HG03025 (cell line): ENCODE results near the gene OARD1.
"Not testable (repeated sequence)": the region's sequence is repeated elsewhere in the genome, so short reads cannot be mapped to it uniquely, and the experiment has no call there.

Experiments used
- ATAC-seq: cut with Tn5 transposase; IDR thresholded peaks from one replicate; pipeline ENCODE4 v1.9.1; 2021; ENCODE audit warnings: mild to moderate bottlenecking, moderate library complexity; ENCODE audit not compliant: unreplicated experiment, low FRiP score

Gene OARD1

DNA sequence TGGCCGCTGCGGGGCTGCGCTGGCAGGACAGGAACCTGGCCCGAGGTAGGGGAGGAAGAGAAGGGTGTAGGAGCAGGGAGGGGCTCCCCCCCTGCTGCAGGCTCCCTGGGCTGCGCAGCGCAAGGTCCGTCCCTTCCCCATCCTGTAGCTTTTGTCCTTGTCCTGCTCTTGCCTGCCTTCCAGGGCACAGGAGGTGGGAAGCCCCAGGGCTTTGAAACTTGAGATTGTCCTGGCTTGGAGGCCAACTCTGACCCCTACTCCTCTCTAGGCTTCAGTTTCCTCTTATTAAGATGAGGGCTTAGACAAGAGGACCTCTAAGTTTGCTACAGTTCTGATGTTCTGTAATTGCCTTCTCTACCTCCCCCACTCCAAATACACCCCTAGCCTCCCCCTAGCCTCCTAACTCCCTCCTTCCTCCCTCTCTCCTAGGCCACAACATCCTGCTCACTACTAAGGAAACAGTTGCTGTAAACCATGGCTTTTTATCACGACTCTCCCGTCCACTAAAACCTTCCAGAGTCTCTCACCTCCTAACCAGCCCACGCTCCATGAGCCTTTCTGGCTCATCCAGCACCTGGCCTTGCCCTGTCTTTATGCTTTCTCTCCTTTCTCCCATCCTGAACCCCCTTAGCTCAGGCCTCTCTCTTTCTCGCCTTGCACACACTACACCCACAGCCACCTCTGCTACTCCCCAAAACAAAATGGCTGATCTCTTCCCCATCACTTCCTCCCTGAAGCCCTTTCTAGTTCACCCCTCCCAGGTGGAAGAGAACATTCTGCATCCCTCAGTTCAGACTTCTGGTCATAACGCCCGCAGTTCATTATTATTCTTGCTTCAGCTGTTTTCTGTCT is 43.4 kb downstream of the OARD1 start:
- peak; percentile 44 for ATAC-seq

- ATAC-seq: peak; percentile 79
Measured at GRCh38 chr6:41027799-41028560, 44.2 kb downstream of the OARD1 start.

GRCh38 chr6:41027241-41027640 is 44.9 kb downstream of the OARD1 start:
- ATAC-seq: no peak

GRCh38 chr6:41025966-41026530 is 46.1 kb downstream of the OARD1 start:
- ATAC-seq: no peak

DNA sequence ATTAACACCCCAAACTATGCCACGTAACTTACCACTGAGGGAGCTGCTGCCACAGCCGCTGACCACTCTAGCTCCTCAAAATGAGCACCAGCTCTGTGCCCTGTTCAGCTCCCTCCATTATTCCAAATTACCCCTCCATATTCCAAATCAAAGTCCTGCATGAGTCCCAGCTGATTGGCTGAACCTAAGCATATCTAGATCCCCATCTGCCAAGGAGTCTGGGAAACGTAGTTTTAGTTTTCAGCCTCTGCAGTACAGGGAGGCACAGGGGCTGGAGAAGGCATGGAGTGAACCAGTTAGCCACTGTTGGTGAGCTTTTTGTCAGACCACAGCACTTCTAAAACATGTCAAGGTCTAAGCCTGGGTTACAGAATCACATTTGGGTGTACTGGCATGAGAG is 49.0 kb downstream of the OARD1 start:
- no peak for ATAC-seq

- no peak for ATAC-seq
Measured at GRCh38 chr6:41022294-41022693, 49.9 kb downstream of the OARD1 start.

- ATAC-seq: no peak
Measured at GRCh38 chr6:41021832-41022231, 50.3 kb downstream of the OARD1 start.

GRCh38 chr6:41017663-41018062 is 54.5 kb downstream of the OARD1 start:
- no peak for ATAC-seq

DNA sequence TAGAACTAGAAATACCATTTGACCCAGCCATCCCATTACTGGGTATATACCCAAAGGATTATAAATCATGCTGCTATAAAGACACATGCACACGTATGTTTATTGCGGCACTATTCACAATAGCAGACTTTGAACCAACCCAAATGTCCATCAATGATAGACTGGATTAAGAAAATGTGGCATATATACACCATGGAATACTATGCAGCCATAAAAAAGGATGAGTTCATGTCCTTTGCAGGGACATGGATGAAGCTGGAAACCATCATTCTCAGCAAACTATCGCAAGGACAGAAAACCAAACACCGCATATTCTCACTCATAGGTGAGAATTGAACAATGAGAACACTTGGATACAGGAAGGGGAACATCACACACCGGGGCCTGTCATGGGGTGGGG is 56.3 kb downstream of the OARD1 start:
- ATAC-seq: not testable (repeated sequence)

DNA sequence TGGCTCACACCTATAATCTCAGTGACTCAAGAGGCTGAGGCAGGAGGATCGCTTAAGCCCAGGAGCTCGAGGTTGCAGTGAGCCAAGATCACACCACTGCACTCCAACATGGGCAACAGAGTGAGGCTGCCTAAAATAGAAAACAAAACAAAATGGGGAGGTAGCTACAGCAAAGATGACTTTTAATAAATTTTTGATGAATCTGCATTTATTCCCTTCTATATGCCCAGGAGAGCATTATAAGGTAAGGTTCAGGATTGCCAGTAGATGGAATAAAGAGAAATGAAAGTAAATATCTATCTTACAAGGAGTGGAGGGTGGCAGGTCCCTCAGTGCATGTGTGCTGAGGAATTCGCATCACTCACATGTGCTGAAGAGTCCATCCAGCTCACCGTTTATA is 57.4 kb downstream of the OARD1 start:
- ATAC-seq: no peak
